K562 (cell line): ENCODE results near the gene TMEM229B. TPM values are rescaled to one million over a fixed set of nuclear protein-coding genes. Genes with fewer than 3 reads are reported as not detected.

Experiments used
- ATAC-seq: fragments of 200-7000 bp; cut with Tn5 transposase; 3 replicates; pipeline ENCODE4 v1.9.1; 2020; ENCODE audit warnings: moderate library complexity
- BruUV-seq: library from RNA; stranded (reverse); fragments of 400-500 nt; replicated peaks from 2 replicates; lab custom pipeline; 2021; lab: Mats Ljungman, UMichigan
- CTCF ChIA-PET: fragments of 300-600 bp; formaldehyde crosslinking; extraction: SDS; loops from one replicate; lab custom pipeline; 2021; ENCODE audit warnings: low intra/inter-chr PET ratio; lab: Yijun Ruan, JAX
- POLR2A ChIA-PET: fragments of 300-600, 350-650 bp; sonication (Branson Sonifier 250); formaldehyde crosslinking; extraction: SDS; loops from one replicate; lab custom pipeline; 2021; ENCODE audit warnings: antibody characterized with exemption, inconsistent platforms; lab: Yijun Ruan, JAX
- DNase-seq, 4 experiments: peaks; one replicate each; pipeline versions ENCODE4 v3.0.0 to v3.0.0-alpha.2; 2011 to 2018; ENCODE audit warnings: low spot score in 3 of 4, mixed read lengths in 3 of 4; ENCODE audit errors: extremely low read depth in 1 of 4
- FAIRE-seq: peaks from 2 replicates; lab custom pipeline; 2011; peaks lifted over from hg19 to GRCh38; lab: Jason Lieb, UNC
- H2AFZ ChIP-seq: 2 replicates; pipeline ENCODE4 v1.6.0; 2011; ENCODE audit warnings: low read depth, low read length, control low read depth, inconsistent platforms
- H3K27ac ChIP-seq: fragments of 200-600 bp; 3 replicates; pipeline ENCODE4 v1.8.0; 2011; ENCODE audit warnings: low read depth, mild to moderate bottlenecking, control low read depth, inconsistent platforms, low read length, moderate library complexity, mixed read lengths; ENCODE audit errors: extremely low read depth
- H3K27me3 ChIP-seq, 2 experiments: fragments of 300-600 bp in 1 of 2; 2 replicates in 1 of 2; 3 replicates in 1 of 2; pipeline versions ENCODE4 v1.6.0 to v1.8.0; 2011; ENCODE audit warnings: inconsistent platforms in 2 of 2, low read length in 2 of 2, mild to moderate bottlenecking in 1 of 2, mixed read lengths in 1 of 2, moderate library complexity in 1 of 2; ENCODE audit not compliant: control insufficient read depth in 2 of 2, insufficient read depth in 2 of 2
- H3K36me3 ChIP-seq: fragments of 300-600 bp; 3 replicates; pipeline ENCODE4 v1.8.0; 2011; ENCODE audit warnings: mild to moderate bottlenecking, low read length, inconsistent platforms; ENCODE audit not compliant: control insufficient read depth, insufficient read depth
- H3K4me1 ChIP-seq, 2 experiments: fragments of 200-600 bp in 1 of 2; replicated peaks in 1 of 2; 2 replicates in 1 of 2; 3 replicates in 1 of 2; pipeline versions ENCODE4 v1.5.1 to v1.8.0; 2011; ENCODE audit warnings: inconsistent platforms in 2 of 2, low read length in 2 of 2, mild to moderate bottlenecking in 1 of 2, mixed read lengths in 1 of 2, moderate library complexity in 1 of 2; ENCODE audit not compliant: control insufficient read depth in 2 of 2, insufficient read depth in 2 of 2
- H3K4me2 ChIP-seq: 2 replicates; pipeline ENCODE4 v1.6.1; 2011; ENCODE audit warnings: low read length, control low read depth, inconsistent platforms, mixed read lengths; ENCODE audit not compliant: insufficient read depth
- H3K4me3 ChIP-seq: fragments of 200-600 bp; sonication (generic), shearing (Covaris generic); 2 replicates; pipeline ENCODE4 v1.5.1; 2016; ENCODE audit warnings: control low read depth, inconsistent platforms
- H3K79me2 ChIP-seq: fragments of 200-600 bp; 3 replicates; pipeline ENCODE4 v1.8.0; 2011; ENCODE audit warnings: low read length, inconsistent platforms; ENCODE audit not compliant: control insufficient read depth, insufficient read depth
- H3K9ac ChIP-seq, 2 experiments: 2 replicates each; pipeline versions ENCODE4 v1.6.0 to v1.6.1; 2011; ENCODE audit warnings: low read depth in 2 of 2, low read length in 2 of 2, control low read depth in 1 of 2, inconsistent platforms in 1 of 2, mild to moderate bottlenecking in 1 of 2, mixed read lengths in 1 of 2; ENCODE audit not compliant: insufficient read depth in 1 of 2
- H3K9me1 ChIP-seq: one replicate; pipeline ENCODE4 v1.6.0; 2011; ENCODE audit warnings: inconsistent platforms, mild to moderate bottlenecking, low read length, moderate library complexity; ENCODE audit not compliant: control insufficient read depth, insufficient read depth
- H3K9me3 ChIP-seq: replicated peaks from 2 replicates; pipeline ENCODE4 v1.5.1; 2011; ENCODE audit warnings: low read depth, low read length, inconsistent platforms; ENCODE audit not compliant: control insufficient read depth, insufficient read depth
- H4K20me1 ChIP-seq: replicated peaks from 2 replicates; pipeline ENCODE4 v1.6.1; 2011; ENCODE audit warnings: low read length, inconsistent platforms, mixed read lengths; ENCODE audit not compliant: control insufficient read depth, insufficient read depth
- L3MBTL2 ChIP-seq: fragments of 450-650 bp; IDR thresholded peaks from 2 replicates; pipeline ENCODE4 v1.6.1; 2016; ENCODE audit warnings: mild to moderate bottlenecking, moderate library complexity
- PREB ChIP-seq: sonication (generic); formaldehyde crosslinking; IDR thresholded peaks from 2 replicates; pipeline ENCODE4 v1.8.1; 2023; ENCODE audit warnings: mild to moderate bottlenecking, missing genetic modification reagents
- U2AF2 ChIP-seq: fragments of 200-400 bp; formaldehyde crosslinking; optimal IDR thresholded peaks from 2 replicates; pipeline ENCODE3; 2017; ENCODE audit warnings: low read depth, mild to moderate bottlenecking, low read length
- WGBS: fragments of 100-300 bp; shearing (Covaris generic); methylation state at CpG from one replicate; pipeline ENCODE4 v1.1.6; 2016; ENCODE audit warnings: low coverage, mixed read lengths; ENCODE audit not compliant: insufficient coverage; ENCODE audit errors: missing lambda C conversion rate; 5-methylcytosine and 5-hydroxymethylcytosine counted together
- in situ Hi-C: fragments of 300-500 bp; cut with MboI; formaldehyde crosslinking; loops from 4 replicates; pipeline ENCODE4 v1.15.0; 2018; ENCODE audit warnings: inconsistent platforms, mixed read lengths
- intact Hi-C: fragments of 100-400 bp; cut with micrococcal nuclease; formaldehyde crosslinking; loops from 2 replicates; pipeline ENCODE4 v1.14.2; 2022
- polyA plus RNA-seq, 8 experiments: library from polyadenylated mRNA; depleted of rRNA in 4 of 8; stranded (reverse) in 5 of 8; unstranded in 3 of 8; fragments of >200 nt; fragmentation: Nextera tagmentation in 2 of 8; fragmentation: Illumina TruSeq in 1 of 8; extraction: Ambion mirVana in 2 of 8; extraction: Trizol in 1 of 8; gene quantifications; 2 replicates each; pipeline versions ENCODE4 v1.2.1 to v1.2.3, GENCODE V29; 2011 to 2014; ENCODE audit warnings: inconsistent platforms in 1 of 8, missing spikeins in 1 of 8
- total RNA-seq, 7 experiments: library from RNA; depleted of rRNA in 6 of 7; stranded (reverse); fragments of >200 nt in 6 of 7; fragmentation: Illumina TruSeq in 2 of 7; extraction: Trizol in 2 of 7; gene quantifications; 2 replicates each; pipeline versions ENCODE4 v1.2.1 to v1.2.3, GENCODE V29; 2011 to 2021; ENCODE audit warnings: low replicate concordance in 1 of 7
- TF ChIP-seq, protein P1 (sequence below), 3 experiments: IDR thresholded peaks in 2 of 3; conservative IDR thresholded peaks in 1 of 3; 2 replicates each; pipeline ENCODE4 v1.5.1; 2011 to 2012; ENCODE audit warnings: low read length in 3 of 3, mild to moderate bottlenecking in 3 of 3, control low read depth in 2 of 3, improper control_type of control experiment in 1 of 3, inconsistent platforms in 1 of 3, low read depth in 1 of 3, mixed read lengths in 1 of 3, moderate library complexity in 1 of 3; ENCODE audit not compliant: insufficient read depth in 2 of 3

TMEM229B gene
- total and polyA plus RNA-seq, 9 of the 15 experiments (the other 6 are each of a cell fraction or from before 2014, with no cell fraction given) = not detected

GRCh38 chr14:67517083-67517482, 28.6 kb upstream of the TMEM229B start:
- Histone ChIP-seq H3K27me3 (peaks cover 0 to 35% of the 10 kb centered on the region in 2 experiments; a peak in 3 of 5 replicates), H3K27ac (no peak overlapping the region), H3K4me2 (no peak overlapping the region), H3K9me1 (no peaks in the 10 kb centered on the region), H3K4me1 (peaks cover 0 to 16% of the 10 kb centered on the region in 2 experiments; a peak in 2 of 5 replicates), H3K36me3 (no peaks in the 10 kb centered on the region), H4K20me1 (no peaks in the 10 kb centered on the region), H3K9me3 (no peaks in the 10 kb centered on the region), H3K9ac (no peak overlapping the region), H3K79me2 (no peaks in the 10 kb centered on the region), H3K4me3 (no peak overlapping the region), H2AFZ (no peak overlapping the region)
- in situ Hi-C loops = no loop called here
- intact Hi-C loops = loop anchor here (5.0 kb wide), 1 partner anchor 90 kb away; no protein-coding TSS in a partner anchor
- no peak for TF ChIP-seq U2AF2
- TF ChIP-seq, protein P1, sequence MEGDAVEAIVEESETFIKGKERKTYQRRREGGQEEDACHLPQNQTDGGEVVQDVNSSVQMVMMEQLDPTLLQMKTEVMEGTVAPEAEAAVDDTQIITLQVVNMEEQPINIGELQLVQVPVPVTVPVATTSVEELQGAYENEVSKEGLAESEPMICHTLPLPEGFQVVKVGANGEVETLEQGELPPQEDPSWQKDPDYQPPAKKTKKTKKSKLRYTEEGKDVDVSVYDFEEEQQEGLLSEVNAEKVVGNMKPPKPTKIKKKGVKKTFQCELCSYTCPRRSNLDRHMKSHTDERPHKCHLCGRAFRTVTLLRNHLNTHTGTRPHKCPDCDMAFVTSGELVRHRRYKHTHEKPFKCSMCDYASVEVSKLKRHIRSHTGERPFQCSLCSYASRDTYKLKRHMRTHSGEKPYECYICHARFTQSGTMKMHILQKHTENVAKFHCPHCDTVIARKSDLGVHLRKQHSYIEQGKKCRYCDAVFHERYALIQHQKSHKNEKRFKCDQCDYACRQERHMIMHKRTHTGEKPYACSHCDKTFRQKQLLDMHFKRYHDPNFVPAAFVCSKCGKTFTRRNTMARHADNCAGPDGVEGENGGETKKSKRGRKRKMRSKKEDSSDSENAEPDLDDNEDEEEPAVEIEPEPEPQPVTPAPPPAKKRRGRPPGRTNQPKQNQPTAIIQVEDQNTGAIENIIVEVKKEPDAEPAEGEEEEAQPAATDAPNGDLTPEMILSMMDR (IDR thresholded peaks at IDR 0.05 in 2 of 3, conservative IDR thresholded peaks at IDR 0.05 in 1 of 3; ENCODE audit: insufficient read depth in 2 of 3, low read depth in 1 of 3, low read length in 3 of 3) = peak in 1 of 3 experiments; percentile 15; a peak in 1 of 6 replicates
- ChIA-PET POLR2A (interaction anchor here (0.6 kb wide), 1 partner anchor 86 kb away, joined by 3 read pairs; no protein-coding TSS in a partner anchor), CTCF (no interaction called here)
- ATAC-seq (peak; percentile 29; the same call in 2 of the 3 replicates), FAIRE-seq (no peak), DNase-seq (no peak)
- BruUV-seq = no TSS peak
- WGBS = 8% methylated on average over 11 of the region's 12 CpGs

DNA sequence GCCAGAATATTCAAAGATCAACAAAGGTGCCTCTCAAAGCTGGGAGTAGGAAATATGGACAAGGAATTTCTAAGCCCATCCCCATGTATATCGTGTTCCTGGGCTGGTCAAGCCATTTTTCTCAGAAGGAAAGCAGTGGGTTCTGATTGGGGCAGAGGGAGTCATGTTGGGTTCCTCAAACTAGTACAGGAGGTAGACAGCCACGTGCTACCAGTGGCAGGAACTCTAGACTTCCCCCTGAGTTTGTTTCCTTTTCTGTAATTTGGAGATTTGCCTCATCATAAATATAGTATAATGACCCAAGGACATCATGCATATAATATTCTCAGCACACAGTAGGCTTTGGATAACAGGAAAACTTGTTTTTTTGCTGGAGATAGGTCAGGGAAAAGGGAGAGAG, 28.2 kb upstream of the TMEM229B start:
- FAIRE-seq = no peak
- Histone ChIP-seq H3K9ac (no peak overlapping the region), H3K4me3 (no peak overlapping the region), H2AFZ (no peak overlapping the region), H3K9me3 (no peaks in the 10 kb centered on the region), H3K27me3 (peaks cover 2 to 31% of the 10 kb centered on the region in 2 experiments; a peak in 3 of 5 replicates), H3K4me2 (no peak overlapping the region), H3K27ac (no peak overlapping the region), H3K79me2 (no peaks in the 10 kb centered on the region), H3K36me3 (no peaks in the 10 kb centered on the region), H4K20me1 (no peaks in the 10 kb centered on the region), H3K9me1 (no peaks in the 10 kb centered on the region), H3K4me1 (peaks cover 0 to 16% of the 10 kb centered on the region in 2 experiments; a peak in 2 of 5 replicates)
- no peak for ATAC-seq
- TF ChIP-seq PREB (CRISPR knock-in tag) = no peak
- peak; percentile 21; the same call in 1 of the 2 replicates for TF ChIP-seq L3MBTL2
- ChIA-PET POLR2A (no interaction called here), CTCF (no interaction called here)
- intact Hi-C loops (loop anchor here (5.0 kb wide), 1 partner anchor 89 kb away; no protein-coding TSS in a partner anchor), in situ Hi-C loops (no loop called here)
- DNase-seq = no peak
- no TSS peak for BruUV-seq
- 0% methylated on average over 1 of the region's 2 CpGs for WGBS
